Endometrial microvascular endothelial cells (primary cell): ENCODE data around the gene APOC3. TPM values are rescaled to one million over a fixed set of nuclear protein-coding genes. Genes with fewer than 3 reads are reported as not detected.
"Not testable (repeated sequence)": the region's sequence is repeated elsewhere in the genome, so short reads cannot be mapped to it uniquely, and the experiment has no call there.

ENCODE experiments used
- in situ Hi-C: cut with HindIII; loops from 2 replicates; pipeline ENCODE4 v1.10.0; 2017; ENCODE audit warnings: low sequenced_read_pairs, low pct_unique_long_range_greater_than_20kb; ENCODE audit errors: inconsistent ontology term
- total RNA-seq: library from RNA; depleted of rRNA; stranded (reverse); fragments of >200 nt; gene quantifications from one replicate; pipeline ENCODE4 v1.2.3, GENCODE V29; 2015; ENCODE audit errors: inconsistent ontology term

The APOC3 gene
- total RNA-seq, 1 donor from 2014 or later: not detected

GRCh38 chr11:116798368-116798767 is 31.3 kb upstream of the APOC3 start:
- in situ Hi-C loops: no loop called here

DNA sequence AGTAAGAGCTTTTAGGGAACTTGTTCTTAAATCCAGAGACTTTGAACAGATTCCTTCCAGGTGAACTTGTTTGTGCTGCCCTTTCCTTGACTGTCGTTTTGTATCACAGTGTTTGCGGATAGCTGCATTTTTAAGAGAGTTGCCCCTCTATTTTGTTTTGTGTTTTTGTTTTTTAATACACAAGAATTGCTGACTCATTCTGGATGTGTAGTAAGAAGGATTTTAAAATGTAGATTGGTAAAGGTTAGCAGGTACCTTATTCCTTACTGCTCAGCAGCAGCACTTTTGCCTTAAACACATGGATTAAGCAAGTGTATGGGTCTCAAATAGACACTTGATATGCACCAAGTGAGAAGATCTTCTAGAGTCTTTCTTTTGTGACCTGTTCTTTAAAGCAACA is 29.1 kb upstream of the APOC3 start:
- in situ Hi-C loops: no loop called here

DNA sequence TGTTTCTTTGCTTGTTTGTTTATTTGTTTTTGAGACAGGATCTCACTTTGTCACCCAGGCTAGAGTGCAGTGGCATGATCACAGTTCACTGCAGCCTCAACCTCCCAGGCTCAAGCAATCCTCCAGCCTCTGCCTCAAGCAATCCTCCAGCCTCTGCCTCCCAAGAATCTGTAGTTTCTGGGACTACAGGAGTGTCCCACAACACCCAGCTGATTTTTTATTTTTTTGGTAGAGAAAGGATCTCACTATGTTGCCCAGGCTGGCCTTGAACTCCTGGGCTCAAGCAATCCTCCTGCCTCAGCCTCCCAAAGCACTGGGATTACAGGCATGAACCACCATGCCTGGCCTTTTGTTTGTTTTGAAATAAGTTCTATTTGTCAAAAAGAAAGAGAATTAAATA is 28.0 kb upstream of the APOC3 start:
- in situ Hi-C loops: not testable (repeated sequence)

GRCh38 chr11:116804001-116804400 is 25.7 kb upstream of the APOC3 start:
- in situ Hi-C loops: no loop called here

DNA sequence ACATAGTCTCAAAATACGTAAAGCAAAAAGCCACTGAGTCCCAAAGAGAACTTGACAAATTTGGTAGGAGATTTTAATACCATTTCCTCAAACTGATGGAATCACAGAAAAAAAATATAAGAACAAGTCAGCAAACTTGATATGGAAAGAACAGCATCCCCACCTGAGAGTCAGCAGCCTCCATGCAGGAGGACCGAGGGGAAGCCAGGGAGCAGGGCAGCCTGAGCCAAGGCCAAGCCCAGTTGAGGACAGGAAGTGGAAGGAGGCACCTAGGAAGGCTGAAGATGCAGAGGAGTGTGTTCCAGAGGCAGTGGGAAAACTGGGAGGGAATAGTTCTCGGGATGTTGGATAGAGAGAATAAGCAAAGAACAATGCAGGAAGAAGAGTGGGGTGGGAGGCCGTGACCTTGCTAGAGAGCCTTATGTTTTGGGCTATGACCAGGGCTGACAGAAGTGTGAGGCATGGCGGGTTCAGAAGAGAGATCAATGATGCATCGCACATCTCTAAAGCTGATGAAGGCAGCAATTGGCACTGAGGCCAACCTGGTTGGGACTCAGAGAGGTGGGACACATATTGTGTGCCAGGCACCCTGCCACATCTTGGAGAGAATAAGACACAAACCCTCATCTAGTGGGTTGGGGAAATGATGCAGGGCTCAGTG is 22.0 kb upstream of the APOC3 start:
- in situ Hi-C loops: no loop called here

GRCh38 chr11:116808262-116809175 is 21.2 kb upstream of the APOC3 start:
- in situ Hi-C loops: no loop called here

- in situ Hi-C loops: no loop called here
Measured at GRCh38 chr11:116811194-116811593, 18.5 kb upstream of the APOC3 start.

GRCh38 chr11:116812109-116812508 is 17.6 kb upstream of the APOC3 start:
- in situ Hi-C loops: no loop called here

- in situ Hi-C loops: no loop called here
Measured at GRCh38 chr11:116813170-116813569, 16.5 kb upstream of the APOC3 start.

GRCh38 chr11:116813781-116814471 is 15.8 kb upstream of the APOC3 start:
- in situ Hi-C loops: no loop called here

GRCh38 chr11:116814502-116814901 is 15.2 kb upstream of the APOC3 start:
- in situ Hi-C loops: no loop called here

GRCh38 chr11:116819049-116819448 is 10.7 kb upstream of the APOC3 start:
- in situ Hi-C loops: no loop called here

GRCh38 chr11:116821050-116821918 is 8.4 kb upstream of the APOC3 start:
- in situ Hi-C loops: no loop called here

DNA sequence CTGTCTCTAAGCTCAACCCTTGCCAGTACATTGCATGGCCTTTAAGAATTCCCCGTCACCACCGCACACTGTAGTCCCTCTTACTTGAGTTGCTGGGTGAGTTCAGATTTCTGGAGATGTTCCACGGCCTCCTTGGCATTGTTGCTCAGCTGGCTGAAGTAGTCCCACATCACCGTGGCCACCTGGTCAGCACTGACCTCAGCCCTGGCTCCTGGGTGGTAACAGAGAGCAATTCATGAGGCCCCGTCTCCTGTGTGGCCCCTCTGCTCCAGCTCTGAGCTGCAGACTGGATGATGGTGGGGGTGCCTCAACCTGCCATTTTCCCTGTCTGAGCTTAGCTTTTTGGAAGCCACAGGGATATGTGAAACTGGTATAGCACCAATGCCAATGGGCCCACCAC is 7.1 kb upstream of the APOC3 start:
- in situ Hi-C loops: no loop called here

DNA sequence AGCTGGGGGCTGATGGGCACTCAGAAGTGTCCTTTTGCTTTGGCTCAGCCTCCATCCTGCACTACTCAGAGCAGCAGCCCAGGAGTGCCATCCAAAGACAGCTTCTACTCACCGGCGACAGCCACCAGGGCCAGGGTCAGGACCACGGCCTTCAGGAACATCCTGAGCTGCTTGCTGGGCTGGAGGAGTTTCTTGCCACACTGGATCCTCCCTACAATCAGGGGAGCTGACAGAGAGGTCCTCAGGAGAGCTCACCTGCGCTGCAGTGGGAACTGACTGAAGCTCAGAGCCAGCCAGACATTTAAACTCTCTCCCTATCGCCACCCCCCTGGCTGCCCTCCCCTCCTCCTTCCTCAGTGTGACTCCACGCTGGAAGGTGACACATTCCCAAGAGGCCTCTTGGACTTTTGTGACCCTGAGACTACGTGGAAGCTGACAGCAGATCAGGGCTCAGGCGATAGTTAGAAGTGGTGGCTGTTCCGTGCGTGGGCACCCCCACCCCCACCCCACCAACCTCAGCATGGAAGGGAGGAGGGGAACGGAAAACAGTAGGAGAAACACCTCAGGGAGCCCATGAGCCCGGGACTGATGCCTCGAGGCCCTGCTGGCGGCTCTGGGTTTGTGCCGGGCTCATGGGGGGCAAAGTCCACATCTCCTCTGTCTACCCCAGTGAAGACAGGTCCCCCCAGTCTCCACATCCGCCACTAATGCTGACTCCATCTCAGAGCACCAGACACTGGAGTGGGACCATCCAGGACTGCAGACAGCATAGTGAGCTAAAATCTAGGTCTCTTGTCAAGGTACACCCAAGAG is 6.5 kb upstream of the APOC3 start, which contains the start of gene APOA4:
Gene APOA4, minus strand, starts transcription at position 274 of the 813 bp plus-strand sequence. Its CDS starts 113 bp downstream, at position 161.
- in situ Hi-C loops: no loop called here

GRCh38 chr11:116825434-116825833 is 4.3 kb upstream of the APOC3 start:
- in situ Hi-C loops: no loop called here

DNA sequence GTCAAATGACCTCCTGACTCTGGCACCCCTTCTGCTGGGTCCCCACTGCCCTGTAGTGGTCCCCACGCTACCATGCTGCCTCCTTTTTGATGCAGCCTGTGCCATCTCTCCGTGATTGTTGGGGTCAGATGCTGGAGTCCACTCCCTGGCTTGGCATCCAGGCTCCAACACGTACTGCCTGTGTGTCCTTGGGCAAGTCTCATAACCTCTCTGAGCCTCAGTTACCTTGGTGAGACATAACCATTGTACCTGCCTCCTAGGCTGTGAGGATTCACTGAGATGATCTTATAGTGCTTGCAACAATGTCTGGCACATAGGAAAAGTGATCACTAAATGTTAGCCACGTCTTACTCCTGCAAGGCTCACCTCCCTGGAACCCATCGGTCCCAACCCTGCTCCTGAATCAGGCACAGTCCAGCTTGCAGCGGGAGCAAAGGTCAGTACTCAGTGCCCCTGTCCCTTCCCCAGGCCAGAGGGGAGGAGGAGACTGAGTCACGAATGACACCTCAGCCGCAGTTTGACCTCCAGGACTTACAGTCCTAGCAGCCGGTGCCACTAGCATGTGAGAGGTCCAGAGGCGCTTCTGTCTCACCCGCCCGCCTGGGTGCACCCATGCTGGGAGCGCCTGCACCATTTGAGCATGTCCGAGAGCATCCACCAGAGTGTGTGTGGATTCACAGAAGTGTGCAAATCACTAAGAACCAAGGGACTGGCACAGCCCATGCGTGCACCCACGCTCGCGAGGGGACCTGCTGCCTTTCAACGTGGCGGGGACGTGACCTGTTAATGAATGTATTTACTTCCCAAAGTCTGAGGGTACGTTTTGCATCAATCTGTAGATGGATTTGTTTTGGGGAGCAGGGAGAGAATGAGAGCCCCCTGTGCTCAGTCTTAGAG is 3.6 kb upstream of the APOC3 start:
- in situ Hi-C loops: no loop called here
